Vagina (tissue), 2 donors: ENCODE data around the gene CCNT2.

Experiments
- POLR2A ChIP-seq, 2 donors: fragments of 450-650 bp; IDR thresholded peaks; one replicate each; pipeline ENCODE4 v1.6.1; 2017; ENCODE audit warnings: antibody characterized with exemption in 2 of 2, mild to moderate bottlenecking in 2 of 2, moderate library complexity in 2 of 2
- POLR2AphosphoS5 ChIP-seq, 2 donors: sonication (generic); formaldehyde crosslinking; IDR thresholded peaks; one replicate each; pipeline ENCODE4 v1.9.0; 2017; ENCODE audit warnings: antibody characterized with exemption in 2 of 2, mild to moderate bottlenecking in 2 of 2, low read depth in 1 of 2; ENCODE audit not compliant: insufficient read depth in 1 of 2
- TF ChIP-seq, protein P1 (sequence below), 3 experiments: fragments of 450-650 bp in 2 of 3; fragments of 200-600 bp in 1 of 3; sonication (generic) in 1 of 3; IDR thresholded peaks; one replicate each; pipeline ENCODE4 v1.5.1; 2017 to 2019; ENCODE audit warnings: antibody characterized with exemption in 3 of 3, mild to moderate bottlenecking in 2 of 3, moderate library complexity in 2 of 3

DNA sequence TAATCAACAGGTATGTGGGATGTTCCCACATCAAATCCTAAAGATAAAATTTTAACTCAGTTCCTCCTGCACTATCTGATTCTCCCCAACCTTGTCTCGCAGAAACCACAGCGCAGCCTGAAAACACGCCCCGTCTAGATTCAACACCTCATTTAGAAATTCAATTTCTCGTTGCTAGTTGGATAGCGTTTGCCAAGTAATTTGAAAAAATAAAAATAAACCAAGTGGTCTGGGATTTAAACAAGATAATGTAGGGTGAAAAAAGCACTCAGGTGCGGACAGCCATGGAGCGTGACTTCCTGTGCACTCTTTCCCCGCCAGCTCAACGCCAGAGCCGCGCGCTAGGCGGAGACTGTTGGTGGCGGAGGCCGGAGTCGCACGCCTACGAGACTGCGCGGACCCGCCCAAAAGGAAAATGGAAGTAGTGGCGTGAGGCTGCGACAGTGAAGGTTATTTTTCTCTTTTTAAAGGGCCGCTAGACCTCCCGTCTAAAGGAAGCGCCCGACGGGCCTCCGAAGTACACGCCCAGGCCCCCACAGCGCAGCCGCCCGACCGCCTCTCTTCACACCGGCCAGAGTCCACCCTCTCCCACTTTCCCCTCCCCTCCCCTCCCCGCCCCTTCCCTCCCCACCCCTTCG is 615 bp upstream of the CCNT2 start:
- TF ChIP-seq, protein P1, sequence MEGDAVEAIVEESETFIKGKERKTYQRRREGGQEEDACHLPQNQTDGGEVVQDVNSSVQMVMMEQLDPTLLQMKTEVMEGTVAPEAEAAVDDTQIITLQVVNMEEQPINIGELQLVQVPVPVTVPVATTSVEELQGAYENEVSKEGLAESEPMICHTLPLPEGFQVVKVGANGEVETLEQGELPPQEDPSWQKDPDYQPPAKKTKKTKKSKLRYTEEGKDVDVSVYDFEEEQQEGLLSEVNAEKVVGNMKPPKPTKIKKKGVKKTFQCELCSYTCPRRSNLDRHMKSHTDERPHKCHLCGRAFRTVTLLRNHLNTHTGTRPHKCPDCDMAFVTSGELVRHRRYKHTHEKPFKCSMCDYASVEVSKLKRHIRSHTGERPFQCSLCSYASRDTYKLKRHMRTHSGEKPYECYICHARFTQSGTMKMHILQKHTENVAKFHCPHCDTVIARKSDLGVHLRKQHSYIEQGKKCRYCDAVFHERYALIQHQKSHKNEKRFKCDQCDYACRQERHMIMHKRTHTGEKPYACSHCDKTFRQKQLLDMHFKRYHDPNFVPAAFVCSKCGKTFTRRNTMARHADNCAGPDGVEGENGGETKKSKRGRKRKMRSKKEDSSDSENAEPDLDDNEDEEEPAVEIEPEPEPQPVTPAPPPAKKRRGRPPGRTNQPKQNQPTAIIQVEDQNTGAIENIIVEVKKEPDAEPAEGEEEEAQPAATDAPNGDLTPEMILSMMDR (IDR thresholded peaks at IDR 0.05): peak in 2 of 3 experiments; percentile 18 to 23
- TF ChIP-seq POLR2A (IDR thresholded peaks at IDR 0.05) (peak in 1 of 2 donors; percentile 61), POLR2AphosphoS5 (IDR thresholded peaks at IDR 0.05; ENCODE audit: insufficient read depth in 1 of 2, low read depth in 1 of 2) (peak in 1 of 2 donors; percentile 67)
